HG02870 (cell line): ENCODE data around the gene CACNB3.
A peak's percentile ranks its signal among the peaks of the same experiment; 100 is the strongest.
"Not testable (repeated sequence)": the region's sequence is repeated elsewhere in the genome, so short reads cannot be mapped to it uniquely, and the experiment has no call there.

Source experiments
- ATAC-seq: cut with Tn5 transposase; IDR thresholded peaks from one replicate; pipeline ENCODE4 v1.9.1; 2021; ENCODE audit warnings: mild to moderate bottlenecking, moderate library complexity; ENCODE audit not compliant: unreplicated experiment

CACNB3 gene

GRCh38 chr12:48816143-48816854, 2.0 kb upstream of the CACNB3 start:
- ATAC-seq, result no peak

- ATAC-seq, result no peak
Observed at GRCh38 chr12:48818831-48819590, 715 bp downstream of the CACNB3 start.

- no peak for ATAC-seq
Observed at GRCh38 chr12:48819986-48820725, 1.9 kb downstream of the CACNB3 start.

DNA sequence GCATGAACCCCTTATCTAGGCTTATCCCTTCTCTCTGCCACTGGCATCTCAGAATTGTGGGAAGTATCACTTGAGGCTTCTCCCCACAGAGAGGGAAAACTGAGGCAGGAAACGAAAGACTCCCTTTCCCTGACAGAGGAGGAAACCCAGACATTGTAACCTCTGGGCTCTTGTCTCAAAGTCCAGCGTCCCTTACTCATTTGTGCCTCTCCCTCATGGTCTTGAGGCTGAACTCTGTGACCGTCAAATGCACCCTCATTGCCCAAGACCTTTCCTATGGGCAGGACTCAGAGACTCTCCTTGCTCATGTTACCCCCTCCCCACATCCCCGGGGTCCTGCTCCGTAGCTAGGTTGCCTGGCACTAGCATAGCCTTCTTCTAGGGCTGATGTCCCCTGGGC, 3.8 kb downstream of the CACNB3 start:
- ATAC-seq, result no peak

DNA sequence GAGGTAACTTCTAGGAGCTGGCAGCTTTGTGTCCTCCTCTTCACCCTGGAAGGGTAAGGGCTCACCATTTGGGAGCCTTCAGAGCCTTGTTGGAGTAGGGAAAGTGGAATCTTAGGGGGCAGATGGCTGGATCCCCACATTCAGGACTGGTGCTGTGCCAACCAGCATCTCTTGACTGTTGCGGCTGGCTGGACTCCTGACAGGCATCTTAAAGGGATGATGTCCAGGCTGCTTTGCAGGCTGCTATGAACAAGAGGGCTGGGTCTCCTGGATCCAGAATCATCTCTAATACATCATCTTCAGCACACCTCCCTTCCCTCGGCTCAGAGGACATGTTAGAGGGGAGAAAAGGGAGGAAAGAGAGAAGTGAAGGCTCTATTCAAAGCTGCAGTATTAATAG, 4.4 kb downstream of the CACNB3 start:
- ATAC-seq, result no peak

GRCh38 chr12:48823281-48823680, 5.0 kb downstream of the CACNB3 start:
- no peak for ATAC-seq

- ATAC-seq, result no peak
Observed at GRCh38 chr12:48824112-48824511, 5.8 kb downstream of the CACNB3 start.

GRCh38 chr12:48824905-48825304, 6.6 kb downstream of the CACNB3 start:
- ATAC-seq, result no peak

GRCh38 chr12:48826209-48826855, 8.0 kb downstream of the CACNB3 start:
- ATAC-seq, result no peak

GRCh38 chr12:48827026-48827425, 8.7 kb downstream of the CACNB3 start:
- no peak for ATAC-seq

DNA sequence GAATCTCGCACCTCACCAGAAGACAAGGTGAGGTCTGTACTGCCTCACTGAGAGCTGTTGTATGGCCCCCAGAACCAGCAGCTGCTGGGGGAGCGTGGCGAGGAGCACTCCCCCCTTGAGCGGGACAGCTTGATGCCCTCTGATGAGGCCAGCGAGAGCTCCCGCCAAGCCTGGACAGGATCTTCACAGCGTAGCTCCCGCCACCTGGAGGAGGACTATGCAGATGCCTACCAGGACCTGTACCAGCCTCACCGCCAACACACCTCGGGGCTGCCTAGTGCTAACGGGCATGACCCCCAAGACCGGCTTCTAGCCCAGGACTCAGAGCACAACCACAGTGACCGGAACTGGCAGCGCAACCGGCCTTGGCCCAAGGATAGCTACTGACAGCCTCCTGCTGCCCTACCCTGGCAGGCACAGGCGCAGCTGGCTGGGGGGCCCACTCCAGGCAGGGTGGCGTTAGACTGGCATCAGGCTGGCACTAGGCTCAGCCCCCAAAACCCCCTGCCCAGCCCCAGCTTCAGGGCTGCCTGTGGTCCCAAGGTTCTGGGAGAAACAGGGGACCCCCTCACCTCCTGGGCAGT, 9.3 kb downstream of the CACNB3 start:
- ATAC-seq, result no peak

- no peak for ATAC-seq
Observed at GRCh38 chr12:48828293-48828692, 10.0 kb downstream of the CACNB3 start.

DNA sequence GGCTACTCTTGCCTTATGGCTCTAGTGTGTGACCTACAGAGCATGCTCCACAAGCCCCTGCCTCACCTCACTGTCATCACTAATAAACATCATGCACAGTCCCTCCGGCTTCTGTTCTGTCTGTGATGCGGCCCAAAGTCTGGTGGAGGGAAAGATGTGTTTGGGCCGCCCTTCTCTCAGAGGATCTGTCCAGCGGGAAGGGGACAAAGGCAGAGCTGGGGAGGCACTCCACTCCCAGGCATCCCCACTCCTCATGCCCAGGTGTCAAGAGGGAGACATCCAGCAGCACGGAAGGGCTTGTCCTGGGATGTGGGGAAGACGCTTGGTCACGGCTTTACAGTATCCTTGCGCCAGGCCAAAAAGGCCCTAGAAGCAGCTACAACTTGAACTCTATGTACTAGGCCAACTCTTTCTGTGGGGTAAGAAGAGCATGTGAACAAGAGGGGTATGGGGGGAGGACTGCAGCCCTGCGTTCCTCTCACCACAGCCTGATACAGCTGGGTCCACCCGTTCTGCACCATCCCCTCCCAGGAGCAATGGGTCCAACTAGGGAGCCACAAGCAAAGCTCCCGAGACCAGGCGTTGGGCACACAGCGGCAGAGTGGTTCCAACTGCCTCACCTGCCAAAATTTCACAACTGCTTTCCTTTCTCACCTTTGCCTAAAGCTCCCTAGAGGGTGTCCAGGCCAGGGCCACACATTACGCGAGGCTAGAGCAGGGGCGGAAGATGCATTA, 10.7 kb downstream of the CACNB3 start:
- ATAC-seq, result no peak

- ATAC-seq, result no peak
Observed at GRCh38 chr12:48831257-48831656, 13.0 kb downstream of the CACNB3 start.

- ATAC-seq, result no peak
Observed at GRCh38 chr12:48832321-48833060, 14.2 kb downstream of the CACNB3 start.

DNA sequence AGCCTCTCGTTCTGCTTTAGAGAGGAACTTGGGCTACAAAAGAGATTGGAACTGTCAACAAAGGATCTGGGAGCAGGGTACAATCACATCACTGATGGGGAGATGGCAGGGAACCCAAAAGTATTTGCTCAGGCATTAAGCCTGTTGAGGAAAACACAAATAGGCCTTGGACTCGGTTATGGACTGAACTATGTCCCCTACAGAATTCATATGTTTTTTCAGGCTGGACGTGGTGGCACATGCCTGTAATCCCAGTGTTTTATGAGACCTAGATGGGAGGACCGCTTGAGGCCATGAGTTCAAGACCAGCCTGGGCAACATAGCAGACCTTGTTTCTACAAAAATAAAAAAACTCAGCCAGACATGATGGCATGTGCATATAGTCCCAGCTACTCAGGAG, 19.8 kb downstream of the CACNB3 start:
- no peak for ATAC-seq

- ATAC-seq, result not testable (repeated sequence)
Observed at GRCh38 chr12:48842021-48842420, 23.7 kb downstream of the CACNB3 start.

DNA sequence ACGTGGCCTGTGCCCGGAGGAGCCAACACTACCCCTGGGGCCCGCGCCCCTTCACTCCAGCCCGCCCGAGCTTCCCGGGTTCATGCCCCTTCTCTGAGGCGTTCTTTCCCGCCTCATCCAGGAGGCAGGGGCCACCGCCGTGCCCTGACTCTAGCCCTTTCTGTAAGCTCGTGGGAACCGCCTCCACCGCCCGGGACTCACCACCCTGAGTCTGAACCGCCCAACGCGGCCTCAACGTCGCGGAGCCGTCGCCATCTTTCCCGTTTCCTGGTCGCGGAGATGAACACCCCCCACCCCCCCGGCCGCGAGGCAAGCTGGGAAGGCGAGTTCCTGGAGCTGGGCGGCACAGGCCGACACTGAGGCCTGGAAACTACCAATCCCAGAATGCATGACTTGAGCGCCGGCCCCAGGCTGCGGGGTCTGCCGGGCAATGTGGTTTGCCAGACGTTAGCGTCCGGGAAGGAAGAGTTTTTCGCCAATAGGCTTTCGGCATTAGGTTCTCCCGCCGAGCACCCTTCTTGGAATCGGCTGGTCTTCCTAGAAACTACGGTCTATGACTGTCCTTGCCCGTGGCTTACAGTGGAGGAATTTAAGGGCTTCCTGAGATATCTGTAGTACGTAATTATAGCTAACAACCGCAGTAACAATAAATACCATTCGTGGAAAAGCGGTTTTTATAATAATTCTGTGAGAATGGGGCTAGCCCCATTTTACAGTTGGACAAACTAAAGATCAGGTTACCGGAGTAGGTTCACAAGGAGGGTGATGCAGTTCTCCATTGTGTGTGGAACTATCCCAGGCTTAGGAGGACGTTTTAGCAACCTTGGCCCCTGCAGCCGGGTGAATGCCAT, 33.8 kb downstream of the CACNB3 start, which contains the start of gene DDX23:
Gene DDX23 (minus strand): TSS at position 281 of the 851 bp plus-strand sequence. CDS start 6,381 bp downstream, outside the sequence.
- peak; percentile 90 for ATAC-seq
